Muscle layer of duodenum (tissue), 2 donors: ENCODE measurements around the gene CAPN15.
A peak's percentile ranks its signal among the peaks of the same experiment; 100 is the strongest.

Experiments
- H3K27ac ChIP-seq: one replicate; pipeline ENCODE4 v1.7.0; 2013; ENCODE audit warnings: mild to moderate bottlenecking, low read length
- H3K27me3 ChIP-seq: one replicate; pipeline ENCODE4 v1.7.0; 2013; ENCODE audit warnings: low read depth, mild to moderate bottlenecking, control low read depth, low read length
- H3K36me3 ChIP-seq, 2 donors: one replicate each; pipeline ENCODE4 v1.7.0; 2013; ENCODE audit warnings: low read length in 2 of 2, control low read depth in 1 of 2, mild to moderate bottlenecking in 1 of 2; ENCODE audit not compliant: insufficient read depth in 2 of 2, control insufficient read depth in 1 of 2
- H3K4me1 ChIP-seq, 2 donors: one replicate each; pipeline ENCODE4 v1.7.0; 2013; ENCODE audit warnings: low read length in 2 of 2, mild to moderate bottlenecking in 2 of 2, control low read depth in 1 of 2, moderate library complexity in 1 of 2; ENCODE audit not compliant: insufficient read depth in 2 of 2, control insufficient read depth in 1 of 2
- H3K4me3 ChIP-seq, 2 donors: one replicate each; pipeline ENCODE4 v1.7.0; 2013; ENCODE audit warnings: low read length in 2 of 2, low read depth in 1 of 2, mild to moderate bottlenecking in 1 of 2
- H3K9me3 ChIP-seq, 2 donors: one replicate each; pipeline ENCODE4 v1.7.0; 2013; ENCODE audit warnings: low read length in 2 of 2, control low read depth in 1 of 2, mild to moderate bottlenecking in 1 of 2; ENCODE audit not compliant: control insufficient read depth in 1 of 2
- donor health status: healthy.

The CAPN15 gene

DNA sequence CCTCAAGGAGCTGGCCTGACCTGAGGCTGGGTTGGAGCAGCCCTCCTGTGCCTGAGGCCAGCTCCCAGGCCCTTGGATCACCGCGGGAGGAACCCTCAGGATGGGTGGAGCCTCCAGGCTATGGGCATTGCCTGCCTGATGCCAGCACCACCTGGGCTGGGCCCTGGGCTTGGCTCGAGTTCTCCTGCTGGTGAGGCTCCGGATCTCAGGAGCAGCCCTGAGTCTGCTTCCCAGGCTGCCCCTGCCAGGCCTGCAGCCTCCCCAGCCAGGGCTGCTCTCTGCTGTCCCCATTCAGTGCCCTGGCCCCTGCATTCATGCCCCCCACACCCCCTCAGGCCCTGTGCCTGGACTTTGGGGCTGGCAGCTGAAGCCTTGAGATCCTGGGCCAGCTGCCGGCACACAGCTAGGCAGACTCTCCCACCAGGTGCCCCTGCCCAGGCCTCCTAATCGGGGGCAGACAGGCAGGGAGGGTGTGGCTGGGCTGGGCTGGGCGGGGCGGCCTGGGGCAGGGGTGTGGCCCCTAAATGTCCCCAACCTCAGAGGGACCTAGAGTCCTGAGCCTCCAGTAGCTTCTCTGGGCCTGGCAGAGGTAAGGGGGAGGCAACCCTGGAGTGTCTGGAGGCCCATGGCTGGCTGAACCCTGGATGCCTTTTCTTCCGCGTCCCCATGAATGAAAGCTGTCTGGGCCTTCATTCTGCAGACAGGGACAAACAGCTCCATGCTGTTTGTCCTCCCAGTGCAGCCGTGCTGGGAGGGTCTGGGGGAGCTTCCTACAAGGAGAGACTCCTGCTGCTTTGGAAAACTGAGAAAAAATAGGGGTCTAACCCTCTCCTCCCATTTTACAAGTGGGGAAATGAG lies 41.1 kb downstream of the CAPN15 start:
- H3K36me3 ChIP-seq = peaks cover 0 to 7% of the 10 kb centered on the region in 2 donors
- no peaks in the 10 kb centered on the region for H3K9me3 ChIP-seq
- peak overlapping the region; percentile 56 to 60 for H3K4me3 ChIP-seq
- peak overlapping the region; percentile 60 for H3K27ac ChIP-seq
- no peaks in the 10 kb centered on the region for H3K27me3 ChIP-seq
- H3K4me1 ChIP-seq = peaks cover 10 to 40% of the 10 kb centered on the region in 2 donors

DNA sequence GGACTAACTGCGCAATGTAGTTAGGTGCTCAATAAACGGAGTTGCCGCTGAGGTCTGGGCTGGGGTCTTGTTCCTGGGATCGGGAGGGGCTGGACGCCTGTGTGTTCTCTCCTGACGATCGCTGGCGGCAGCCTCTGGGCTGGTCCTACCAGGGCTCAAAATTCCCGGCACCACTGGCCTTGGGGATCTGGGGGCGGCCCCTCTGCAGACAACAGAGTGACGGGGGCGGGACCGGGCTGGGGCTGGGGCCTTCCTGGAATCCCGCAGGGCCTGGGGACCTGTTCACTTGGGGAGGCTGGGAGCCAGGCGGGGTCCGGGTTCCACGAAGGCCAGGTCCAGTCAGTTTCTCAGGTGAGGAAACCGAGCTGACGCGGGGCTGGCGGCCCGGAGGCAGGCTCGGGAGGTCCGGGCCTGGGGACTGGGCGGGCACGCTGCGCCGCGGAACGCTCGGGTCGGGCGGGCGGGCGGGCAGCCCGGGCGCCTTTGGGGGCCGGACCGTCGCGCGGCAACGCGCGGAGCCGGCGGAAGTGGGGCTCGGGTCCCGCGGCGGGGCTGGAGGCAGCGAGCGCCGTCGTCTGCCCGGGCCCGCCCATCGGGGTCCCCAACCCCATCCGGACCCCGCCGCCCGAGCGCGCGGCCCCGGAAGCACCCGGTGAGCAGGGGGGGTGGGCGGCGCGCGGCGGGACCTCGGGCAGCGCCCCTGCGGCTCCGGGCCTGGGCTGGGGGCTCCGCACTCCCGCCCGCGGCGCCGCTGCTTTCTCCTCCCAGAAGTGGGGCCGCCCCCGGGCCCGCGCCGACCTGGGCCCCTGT lies 42.1 kb downstream of the CAPN15 start, which contains the start of gene PIGQ:
Gene PIGQ, plus strand, starts transcription at position 524 of the 810 bp plus-strand sequence. CDS start 4,107 bp downstream, outside the sequence.
- H3K36me3 ChIP-seq = peaks cover 0 to 17% of the 10 kb centered on the region in 2 donors
- no peaks in the 10 kb centered on the region for H3K27me3 ChIP-seq
- H3K27ac ChIP-seq = peak within 1 kb of the TSS; percentile 60
- H3K4me1 ChIP-seq = peaks cover 10 to 40% of the 10 kb centered on the region in 2 donors
- H3K9me3 ChIP-seq = no peaks in the 10 kb centered on the region
- H3K4me3 ChIP-seq = peak within 1 kb of the TSS; percentile 74 to 92

DNA sequence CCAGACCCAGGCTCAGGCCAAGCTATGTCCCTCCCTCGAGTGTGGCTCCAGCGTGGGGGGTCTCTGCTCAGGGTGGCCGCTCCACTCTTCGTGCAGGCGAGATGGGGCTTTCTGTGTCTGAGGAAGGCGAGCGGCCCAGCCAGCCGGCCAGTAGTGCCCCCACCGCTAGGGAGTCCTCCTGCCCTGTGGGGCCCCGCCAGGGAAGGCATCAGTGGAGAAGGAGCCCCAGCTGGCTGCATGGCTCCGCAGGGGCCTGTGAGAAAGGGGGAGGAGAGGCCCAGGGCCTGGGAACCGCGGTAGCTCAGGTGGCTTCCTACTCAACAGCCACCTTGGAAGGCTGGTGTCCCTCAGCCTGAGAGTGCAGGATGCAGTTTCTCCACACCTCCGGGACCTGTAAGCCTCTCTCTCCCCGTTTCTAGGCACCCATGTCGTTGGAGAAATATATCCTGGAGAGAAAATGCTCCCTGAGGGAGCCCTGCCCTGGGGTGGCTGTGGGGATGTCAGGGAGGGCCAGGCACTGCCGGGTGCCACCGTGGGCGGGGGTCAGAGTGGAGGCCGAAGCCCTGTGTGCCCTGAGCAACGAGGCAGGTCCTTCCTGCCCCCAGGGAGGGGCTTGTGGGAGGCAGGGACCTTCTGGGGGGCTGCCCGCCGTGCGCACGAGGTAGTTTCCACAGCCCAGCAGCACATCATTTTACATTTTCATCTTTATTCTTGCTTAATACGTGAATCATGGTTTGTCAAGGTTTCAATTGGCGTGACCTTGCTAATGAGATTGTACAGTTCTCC lies 45.5 kb downstream of the CAPN15 start:
- peaks cover 6 to 17% of the 10 kb centered on the region in 2 donors for H3K4me1 ChIP-seq
- H3K9me3 ChIP-seq = no peaks in the 10 kb centered on the region
- H3K27me3 ChIP-seq = no peaks in the 10 kb centered on the region
- no peak overlapping the region for H3K4me3 ChIP-seq
- H3K27ac ChIP-seq = no peak overlapping the region
- peaks cover 0 to 33% of the 10 kb centered on the region in 2 donors for H3K36me3 ChIP-seq

DNA sequence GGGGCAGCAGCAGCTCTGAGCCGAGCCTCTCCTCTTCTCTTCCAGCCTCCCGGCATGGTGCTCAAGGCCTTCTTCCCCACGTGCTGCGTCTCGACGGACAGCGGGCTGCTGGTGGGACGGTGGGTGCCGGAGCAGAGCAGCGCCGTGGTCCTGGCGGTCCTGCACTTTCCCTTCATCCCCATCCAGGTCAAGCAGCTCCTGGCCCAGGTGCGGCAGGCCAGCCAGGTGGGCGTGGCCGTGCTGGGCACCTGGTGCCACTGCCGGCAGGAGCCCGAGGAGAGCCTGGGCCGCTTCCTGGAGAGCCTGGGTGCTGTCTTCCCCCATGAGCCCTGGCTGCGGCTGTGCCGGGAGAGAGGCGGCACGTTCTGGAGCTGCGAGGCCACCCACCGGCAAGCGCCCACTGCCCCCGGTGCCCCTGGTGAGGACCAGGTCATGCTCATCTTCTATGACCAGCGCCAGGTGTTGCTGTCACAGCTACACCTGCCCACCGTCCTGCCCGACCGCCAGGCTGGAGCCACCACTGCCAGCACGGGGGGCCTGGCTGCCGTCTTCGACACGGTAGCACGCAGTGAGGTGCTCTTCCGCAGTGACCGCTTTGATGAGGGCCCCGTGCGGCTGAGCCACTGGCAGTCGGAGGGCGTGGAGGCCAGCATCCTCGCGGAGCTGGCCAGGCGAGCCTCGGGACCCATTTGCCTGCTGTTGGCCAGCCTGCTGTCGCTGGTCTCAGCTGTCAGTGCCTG lies 46.7 kb downstream of the CAPN15 start:
- H3K27me3 ChIP-seq = no peaks in the 10 kb centered on the region
- H3K4me3 ChIP-seq = no peak overlapping the region
- H3K36me3 ChIP-seq = peaks cover 0 to 33% of the 10 kb centered on the region in 2 donors
- H3K9me3 ChIP-seq = no peaks in the 10 kb centered on the region
- no peak overlapping the region for H3K27ac ChIP-seq
- H3K4me1 ChIP-seq = peaks cover 2 to 13% of the 10 kb centered on the region in 2 donors

DNA sequence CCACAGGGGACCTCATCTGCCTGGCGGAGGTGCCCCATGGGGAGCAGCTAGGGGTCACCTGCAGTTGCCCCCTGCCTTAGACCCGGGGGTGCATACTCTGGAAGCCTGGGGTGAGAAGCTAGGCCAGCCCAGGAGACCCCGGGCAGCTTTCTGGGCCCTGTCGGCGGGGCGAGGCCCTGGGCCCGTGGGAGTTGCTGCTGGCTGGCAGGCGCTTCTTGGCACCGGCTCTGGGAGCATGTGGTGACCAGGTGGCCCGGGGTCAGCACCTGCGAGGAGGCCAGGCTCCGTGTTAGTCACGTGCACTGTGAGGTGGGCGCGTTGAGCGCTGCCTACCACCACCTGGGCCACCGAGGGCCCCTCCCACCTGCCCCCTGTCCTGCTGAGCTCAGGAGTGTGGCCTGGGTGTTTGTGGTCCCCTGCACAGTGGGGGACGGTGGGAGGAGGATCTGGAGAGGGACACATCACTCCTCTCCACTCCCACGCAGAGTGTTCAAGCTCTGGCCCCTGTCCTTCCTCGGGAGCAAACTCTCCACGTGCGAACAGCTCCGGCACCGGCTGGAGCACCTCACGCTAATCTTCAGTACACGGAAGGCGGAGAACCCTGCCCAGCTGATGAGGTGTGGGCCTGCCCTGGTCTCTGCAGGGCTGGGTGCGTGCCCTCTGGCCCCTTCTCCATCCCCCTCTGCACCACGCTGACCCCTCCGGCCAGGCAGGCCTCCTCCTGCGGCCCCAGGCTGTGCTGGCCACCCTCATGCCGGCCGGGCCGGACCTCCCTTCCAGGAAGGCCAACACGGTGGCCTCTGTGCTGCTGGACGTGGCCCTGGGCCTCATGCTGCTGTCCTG lies 48.1 kb downstream of the CAPN15 start:
- no peaks in the 10 kb centered on the region for H3K9me3 ChIP-seq
- H3K27ac ChIP-seq = no peak overlapping the region
- no peak overlapping the region for H3K4me3 ChIP-seq
- H3K36me3 ChIP-seq = peaks cover 0 to 35% of the 10 kb centered on the region in 2 donors
- no peaks in the 10 kb centered on the region for H3K27me3 ChIP-seq
- H3K4me1 ChIP-seq = peaks cover 0 to 11% of the 10 kb centered on the region in 2 donors

DNA sequence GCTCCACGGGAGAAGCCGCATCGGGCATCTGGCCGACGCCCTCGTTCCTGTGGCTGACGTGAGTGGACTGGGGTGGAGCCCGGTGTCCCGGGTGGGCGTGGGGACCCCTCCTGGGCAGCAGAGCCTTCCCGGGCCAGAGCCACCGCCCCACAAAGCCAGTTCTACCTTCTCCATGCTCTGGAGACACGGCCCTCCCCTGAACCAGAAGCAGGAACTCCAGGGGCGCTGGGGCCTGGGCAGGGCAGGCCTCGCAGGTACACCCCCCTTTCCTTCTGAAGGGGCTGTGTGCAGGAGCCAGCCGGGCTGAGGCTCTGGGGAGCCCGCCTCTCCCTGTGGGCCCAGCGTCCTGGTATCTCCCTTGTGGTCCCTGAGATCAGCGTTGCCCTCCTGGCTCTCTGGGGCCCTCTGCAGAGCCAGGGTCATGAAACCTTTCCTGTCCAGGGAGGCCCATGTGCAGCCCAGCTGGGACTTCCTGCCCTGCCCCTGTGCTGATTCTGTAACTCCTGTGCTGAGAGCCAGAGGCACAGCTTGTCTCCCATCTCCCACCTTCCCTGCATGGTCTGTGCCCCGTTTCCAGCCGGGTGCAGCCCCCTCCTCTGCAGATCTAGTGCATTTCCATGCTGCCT lies 48.8 kb downstream of the CAPN15 start:
- no peak overlapping the region for H3K4me3 ChIP-seq
- peaks cover 0 to 5% of the 10 kb centered on the region in 2 donors for H3K4me1 ChIP-seq
- peaks cover 0 to 40% of the 10 kb centered on the region in 2 donors for H3K36me3 ChIP-seq
- H3K9me3 ChIP-seq = no peaks in the 10 kb centered on the region
- H3K27me3 ChIP-seq = no peaks in the 10 kb centered on the region
- H3K27ac ChIP-seq = no peak overlapping the region

DNA sequence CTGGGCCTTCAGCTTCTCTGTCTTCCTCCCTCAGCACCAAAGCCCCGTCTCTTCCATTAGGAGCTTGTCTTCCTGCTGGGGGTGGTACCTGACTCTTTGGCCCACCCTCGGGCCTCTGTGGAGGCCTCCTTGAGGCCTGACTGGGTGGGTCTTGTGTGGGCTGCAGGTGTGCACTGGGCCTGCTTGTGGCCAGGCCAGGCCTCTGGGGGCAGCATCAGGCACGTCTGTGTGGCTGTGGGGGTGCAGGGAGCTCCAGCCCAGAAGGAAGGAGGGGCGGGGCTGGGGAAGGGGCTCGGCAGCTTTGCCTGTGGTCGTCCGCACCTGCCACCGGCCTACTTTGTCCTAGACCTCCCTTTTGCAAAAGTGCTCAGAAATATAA lies 49.3 kb downstream of the CAPN15 start:
- Histone ChIP-seq H3K9me3 (no peaks in the 10 kb centered on the region), H3K4me3 (no peak overlapping the region), H3K36me3 (peaks cover 0 to 38% of the 10 kb centered on the region in 2 donors), H3K4me1 (peaks cover 0 to 5% of the 10 kb centered on the region in 2 donors), H3K27ac (no peak overlapping the region), H3K27me3 (no peaks in the 10 kb centered on the region)

DNA sequence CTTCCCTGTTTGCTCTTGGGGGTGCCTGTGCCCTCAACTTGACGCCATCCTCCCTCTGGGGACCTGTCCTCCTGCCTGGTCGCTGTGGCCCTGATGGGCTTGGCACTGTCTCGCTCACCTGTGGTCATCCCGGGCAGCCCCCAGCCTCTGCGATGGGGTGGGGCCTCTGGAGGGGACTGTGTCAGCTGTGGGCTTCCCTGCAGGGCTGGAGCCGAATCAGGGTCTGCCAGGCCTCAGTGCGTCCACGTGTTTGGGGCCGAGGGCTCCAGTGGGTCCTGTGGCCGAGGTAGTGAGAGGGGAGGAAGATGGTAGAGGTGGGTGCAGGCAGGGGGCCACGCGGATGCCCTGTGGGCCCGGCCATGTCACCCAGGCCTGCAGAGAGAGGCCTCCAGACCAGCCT lies 50.3 kb downstream of the CAPN15 start:
- Histone ChIP-seq H3K9me3 (no peaks in the 10 kb centered on the region), H3K4me1 (peaks cover 0 to 5% of the 10 kb centered on the region in 2 donors), H3K36me3 (peaks cover 0 to 33% of the 10 kb centered on the region in 2 donors)

DNA sequence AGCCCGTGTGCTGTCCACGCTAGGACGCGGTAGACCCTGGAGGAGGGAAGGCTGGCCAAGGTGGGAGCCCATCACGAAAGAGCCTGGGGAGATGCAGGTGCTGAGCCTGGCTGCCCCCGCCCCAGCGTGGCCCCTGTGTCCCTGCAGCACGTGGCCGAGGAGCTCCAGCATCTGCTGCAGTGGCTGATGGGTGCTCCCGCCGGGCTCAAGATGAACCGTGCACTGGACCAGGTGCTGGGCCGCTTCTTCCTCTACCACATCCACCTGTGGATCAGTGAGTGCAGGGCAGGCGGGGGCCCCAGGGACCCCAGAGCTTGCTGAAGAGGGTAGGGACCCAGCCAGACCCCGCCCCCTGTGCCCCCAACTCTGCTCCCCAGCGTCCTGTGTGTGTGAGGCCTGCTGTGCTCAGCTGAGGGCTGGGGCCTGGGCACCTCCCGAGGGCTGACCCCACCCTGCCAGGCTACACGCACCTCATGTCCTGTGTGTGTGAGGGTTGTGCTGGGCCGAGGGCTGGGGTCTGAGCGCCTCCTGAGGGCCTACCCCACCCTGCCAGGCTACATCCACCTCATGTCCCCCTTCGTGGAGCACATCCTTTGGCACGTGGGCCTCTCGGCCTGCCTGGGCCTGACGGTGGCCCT lies 50.8 kb downstream of the CAPN15 start:
- H3K27me3 ChIP-seq = no peaks in the 10 kb centered on the region
- H3K4me3 ChIP-seq = no peak overlapping the region
- peaks cover 0 to 33% of the 10 kb centered on the region in 2 donors for H3K36me3 ChIP-seq
- H3K4me1 ChIP-seq = peaks cover 0 to 5% of the 10 kb centered on the region in 2 donors
- H3K27ac ChIP-seq = no peak overlapping the region
- no peaks in the 10 kb centered on the region for H3K9me3 ChIP-seq

More for the DNA sequence above, 50.3 kb downstream of the CAPN15 start:
- no peak overlapping the region for H3K4me3 ChIP-seq
- H3K27ac ChIP-seq = no peak overlapping the region
- no peaks in the 10 kb centered on the region for H3K27me3 ChIP-seq
